Karpas-422 (cell line): Measurements from ENCODE around the gene SEC62. TPM values are rescaled to one million over a fixed set of nuclear protein-coding genes. Genes with fewer than 3 reads are reported as not detected.

Source experiments
- DNase-seq: peaks from one replicate; pipeline ENCODE4 v3.0.0-alpha.2; 2015
- H2AFZ ChIP-seq: fragments of 200-600 bp; sonication (generic); 2 replicates; pipeline ENCODE4 v1.6.1; 2014; ENCODE audit warnings: antibody characterized with exemption, low read length, mixed read lengths
- H3K27ac ChIP-seq: fragments of 200-600 bp; sonication (generic); 2 replicates; pipeline ENCODE4 v1.5.1; 2014; ENCODE audit warnings: mild to moderate bottlenecking, low read length, moderate library complexity
- H3K27me3 ChIP-seq: fragments of 200-600 bp; sonication (generic); 2 replicates; pipeline ENCODE4 v1.6.1; 2014; ENCODE audit warnings: low read length, mixed read lengths
- H3K36me3 ChIP-seq: fragments of 200-600 bp; sonication (generic); 2 replicates; pipeline ENCODE4 v1.6.1; 2014; ENCODE audit warnings: low read length, mixed read lengths; ENCODE audit not compliant: insufficient read depth
- H3K4me1 ChIP-seq: fragments of 200-600 bp; sonication (generic); 2 replicates; pipeline ENCODE4 v1.6.1; 2014; ENCODE audit warnings: mild to moderate bottlenecking, low read length, mixed read lengths
- H3K4me2 ChIP-seq: fragments of 200-600 bp; sonication (generic); 2 replicates; pipeline ENCODE4 v1.6.1; 2014; ENCODE audit warnings: low read length, low read depth, mild to moderate bottlenecking; ENCODE audit not compliant: poor library complexity, severe bottlenecking
- H3K4me3 ChIP-seq: fragments of 200-600 bp; sonication (generic); 2 replicates; pipeline ENCODE4 v1.5.1; 2014; ENCODE audit warnings: mild to moderate bottlenecking, antibody characterized with exemption, low read length, mixed read lengths
- H3K79me2 ChIP-seq: fragments of 200-600 bp; sonication (generic); 2 replicates; pipeline ENCODE4 v1.6.1; 2014; ENCODE audit warnings: mild to moderate bottlenecking, low read length, mixed read lengths
- H3K9ac ChIP-seq: fragments of 200-600 bp; sonication (generic); 2 replicates; pipeline ENCODE4 v1.6.0; 2014; ENCODE audit warnings: low read length
- H3K9me2 ChIP-seq: fragments of 200-600 bp; sonication (generic), shearing (Covaris generic); replicated peaks from 2 replicates; pipeline ENCODE4 v1.6.0; 2014; ENCODE audit warnings: mild to moderate bottlenecking, low read length, moderate library complexity; ENCODE audit not compliant: insufficient read depth
- H3K9me3 ChIP-seq: fragments of 300-700, 200-600 bp; sonication (generic); 2 replicates; pipeline ENCODE4 v1.6.1; 2014; ENCODE audit warnings: low read length, mixed read lengths
- H4K20me1 ChIP-seq: fragments of 200-600 bp; sonication (generic); 2 replicates; pipeline ENCODE4 v1.6.1; 2014; ENCODE audit warnings: mild to moderate bottlenecking, antibody characterized with exemption, low read length, low read depth; ENCODE audit not compliant: insufficient read depth
- total RNA-seq: library from RNA; depleted of rRNA; stranded (reverse); fragments of >200 nt; shearing (Covaris generic); gene quantifications from 2 replicates; pipeline ENCODE4 v1.2.3, GENCODE V29; 2014; ENCODE audit warnings: low replicate concordance; rRNA removed

The SEC62 gene
- total RNA-seq, 1 experiment from 2014 or later: 36.9 TPM

DNA sequence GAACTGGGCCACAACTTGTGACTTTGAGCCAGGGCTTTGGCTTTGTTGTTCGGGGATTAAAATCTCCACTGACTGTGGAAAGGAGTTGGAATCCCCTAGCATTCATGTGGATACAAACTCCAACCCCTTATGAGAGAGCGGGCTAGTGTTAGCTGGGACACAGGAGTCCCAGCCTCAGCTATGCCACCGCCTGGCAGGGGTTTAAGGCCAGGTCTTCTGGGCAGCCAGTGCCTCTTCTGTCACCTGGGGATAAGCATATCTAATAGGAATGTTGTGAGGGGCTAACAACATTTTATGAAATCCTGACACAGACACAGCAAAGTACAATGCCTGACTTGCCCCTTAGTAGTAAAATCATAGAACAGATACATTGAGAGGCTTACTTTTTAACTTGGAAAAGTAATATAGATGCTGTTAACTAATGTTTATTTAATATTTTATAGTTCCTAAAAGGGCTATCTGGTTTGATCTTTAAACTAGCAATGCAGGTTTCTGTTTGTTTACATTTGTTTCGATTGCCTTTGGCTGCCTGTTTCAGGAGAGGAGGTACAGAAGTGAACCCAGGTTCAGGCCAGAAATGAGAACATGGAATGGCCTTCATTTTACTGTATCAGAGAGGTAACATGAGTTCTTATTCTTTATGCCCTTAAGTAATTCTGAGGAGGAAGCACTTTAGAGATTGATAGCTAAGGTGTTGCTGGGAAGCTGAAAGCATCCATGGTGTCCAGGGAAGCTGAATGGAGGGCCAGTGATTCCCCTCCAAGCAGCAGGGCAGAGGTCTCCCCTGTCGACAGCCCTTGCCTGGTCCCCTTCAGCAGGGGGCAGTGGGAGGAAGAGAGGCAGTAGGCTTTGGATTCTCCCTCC, 79.9 kb downstream of the SEC62 start:
- no peaks in the 10 kb centered on the region for H3K36me3 ChIP-seq
- no peak overlapping the region for H2AFZ ChIP-seq
- peak overlapping the region; percentile 11 for H3K4me2 ChIP-seq
- no peak for DNase-seq
- peaks cover 51% of the 10 kb centered on the region for H3K79me2 ChIP-seq
- H3K4me1 ChIP-seq: peaks cover 36% of the 10 kb centered on the region
- no peaks in the 10 kb centered on the region for H3K9me2 ChIP-seq
- no peaks in the 10 kb centered on the region for H4K20me1 ChIP-seq
- peak overlapping the region; percentile 17; the same call in 1 of the 2 replicates for H3K27ac ChIP-seq
- H3K9ac ChIP-seq: no peak overlapping the region
- H3K27me3 ChIP-seq: no peaks in the 10 kb centered on the region
- no peak overlapping the region for H3K4me3 ChIP-seq
- H3K9me3 ChIP-seq: no peaks in the 10 kb centered on the region

DNA sequence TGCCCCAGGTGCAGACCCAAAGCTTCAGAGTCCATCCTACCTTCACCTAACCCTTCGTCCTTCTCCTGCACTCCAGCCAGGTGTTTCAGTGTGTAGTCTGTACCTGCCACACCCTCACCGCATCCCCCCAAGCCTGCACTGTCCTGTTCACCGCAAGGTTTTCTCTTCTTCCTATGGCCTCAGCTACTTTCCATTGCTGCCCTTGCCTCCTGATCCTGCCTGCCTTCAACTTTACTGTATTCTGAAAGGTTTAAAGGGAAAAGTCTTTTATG, 80.5 kb downstream of the SEC62 start:
- H3K79me2 ChIP-seq: peaks cover 55% of the 10 kb centered on the region
- no peak overlapping the region for H3K4me2 ChIP-seq
- no peaks in the 10 kb centered on the region for H3K27me3 ChIP-seq
- H3K4me3 ChIP-seq: no peak overlapping the region
- H3K9ac ChIP-seq: no peak overlapping the region
- no peaks in the 10 kb centered on the region; the same call in 1 of the 2 replicates for H3K36me3 ChIP-seq
- no peaks in the 10 kb centered on the region for H3K9me3 ChIP-seq
- no peak overlapping the region for H2AFZ ChIP-seq
- no peaks in the 10 kb centered on the region for H4K20me1 ChIP-seq
- H3K4me1 ChIP-seq: peaks cover 36% of the 10 kb centered on the region
- no peak overlapping the region for H3K27ac ChIP-seq
- H3K9me2 ChIP-seq: no peaks in the 10 kb centered on the region
- no peak for DNase-seq

Other genes with a start within 250 kb of the SEC62 start
- gene TERC, start 201.7 kb upstream of the SEC62 start, total RNA-seq: 1,199 and 1,851 TPM in 2 replicates
- gene ACTRT3, start 197.2 kb upstream of the SEC62 start, total RNA-seq: 3.6 and 4.2 TPM in 2 replicates
- 18.3 and 22.7 TPM in 2 replicates for gene MYNN, start 193.4 kb upstream of the SEC62 start, total RNA-seq
- gene LRRIQ4, start 153.9 kb upstream of the SEC62 start, total RNA-seq: 0.07 and 0.22 TPM in 2 replicates
- 10.0 and 11.8 TPM in 2 replicates for gene LRRC34, start 153.9 kb upstream of the SEC62 start, total RNA-seq
- gene LRRC31, start 96.9 kb upstream of the SEC62 start, total RNA-seq: not detected in 2 replicates
- gene SAMD7, start 55.2 kb upstream of the SEC62 start, total RNA-seq: not detected in 2 replicates
- 67.6 and 94.6 TPM in 2 replicates for gene GPR160, start 71.2 kb downstream of the SEC62 start, total RNA-seq
- 31.9 and 89.9 TPM in 2 replicates for gene PHC3, start 214.9 kb downstream of the SEC62 start, total RNA-seq